PC-3 (cell line): ENCODE measurements around the gene TMEM169. TPM values are rescaled to one million over a fixed set of nuclear protein-coding genes. Genes with fewer than 3 reads are reported as not detected.

Source experiments
- ATAC-seq: fragments of 200-7000 bp; cut with Tn5 transposase; 2 replicates; pipeline ENCODE4 v1.9.1; 2020; ENCODE audit warnings: mild to moderate bottlenecking, moderate library complexity
- BruUV-seq: library from RNA; stranded (reverse); fragments of 400-500 nt; replicated peaks from 2 replicates; lab custom pipeline; 2021; lab: Mats Ljungman, UMichigan
- CTCF ChIA-PET: fragments of 300-600 bp; sonication (Branson Sonifier 250); formaldehyde crosslinking; loops from one replicate; lab custom pipeline; 2022; ENCODE audit warnings: antibody characterized with exemption; lab: Charles Lee
- POLR2A ChIA-PET: fragments of 300-600 bp; sonication (Branson Sonifier 250); formaldehyde crosslinking; loops from one replicate; lab custom pipeline; 2022; ENCODE audit warnings: antibody characterized with exemption; ENCODE audit not compliant: unreplicated experiment; lab: Charles Lee
- DNase-seq: peaks from one replicate; pipeline ENCODE4 v3.0.0-alpha.2; 2015
- H2AFZ ChIP-seq: fragments of 300-600 bp; sonication (generic); 2 replicates; pipeline ENCODE4 v1.6.0; 2016; ENCODE audit warnings: antibody characterized with exemption, low read length
- H3F3A ChIP-seq: fragments of 300-600 bp; sonication (generic); one replicate; pipeline ENCODE4 v1.6.0; 2017; ENCODE audit warnings: antibody characterized with exemption, low read length, control low read depth, mild to moderate bottlenecking; ENCODE audit not compliant: unreplicated experiment
- H3K27ac ChIP-seq: fragments of 300-600 bp; sonication (generic); 2 replicates; pipeline ENCODE4 v1.5.1; 2016; ENCODE audit warnings: mild to moderate bottlenecking, low read length
- H3K27me3 ChIP-seq: fragments of 300-600 bp; sonication (generic); 2 replicates; pipeline ENCODE4 v1.6.1; 2016; ENCODE audit warnings: low read length, mixed read lengths
- H3K36me3 ChIP-seq: fragments of 300-600 bp; sonication (generic); 2 replicates; pipeline ENCODE4 v1.6.1; 2016; ENCODE audit warnings: low read depth, mixed run types, low read length, mixed read lengths
- H3K4me1 ChIP-seq: fragments of 300-600 bp; sonication (generic); 2 replicates; pipeline ENCODE4 v1.5.1; 2016; ENCODE audit warnings: low read length; ENCODE audit not compliant: insufficient read depth
- H3K4me2 ChIP-seq: fragments of 300-600 bp; sonication (generic); 2 replicates; pipeline ENCODE4 v1.6.0; 2016; ENCODE audit warnings: low read length
- H3K4me3 ChIP-seq: fragments of 300-600 bp; sonication (generic); 2 replicates; pipeline ENCODE4 v1.5.1; 2016; ENCODE audit warnings: mild to moderate bottlenecking, low read length, mixed read lengths
- H3K79me2 ChIP-seq: fragments of 300-600 bp; sonication (generic); 2 replicates; pipeline ENCODE4 v1.6.1; 2017; ENCODE audit warnings: low read length, mixed read lengths
- H3K9ac ChIP-seq: fragments of 300-600 bp; sonication (generic); 2 replicates; pipeline ENCODE4 v1.6.0; 2016; ENCODE audit warnings: mild to moderate bottlenecking, low read length
- H3K9me2 ChIP-seq: fragments of 300-600 bp; sonication (generic); replicated peaks from 2 replicates; pipeline ENCODE4 v1.6.1; 2016; ENCODE audit warnings: mixed run types, low read length, mixed read lengths
- H3K9me3 ChIP-seq: fragments of 300-600 bp; sonication (generic); 2 replicates; pipeline ENCODE4 v1.6.1; 2016; ENCODE audit warnings: low read length, mixed read lengths
- H4K20me1 ChIP-seq: fragments of 300-600 bp; sonication (generic); 2 replicates; pipeline ENCODE4 v1.6.1; 2016; ENCODE audit warnings: low read length, mixed read lengths
- EZH2 ChIP-seq: fragments of 300-600 bp; sonication (generic); IDR thresholded peaks from one replicate; pipeline ENCODE4 v1.6.1; 2017; ENCODE audit warnings: antibody characterized with exemption, mild to moderate bottlenecking, low read length; ENCODE audit not compliant: unreplicated experiment
- EZH2phosphoT487 ChIP-seq: fragments of 300-600 bp; sonication (generic); IDR thresholded peaks from 2 replicates; pipeline ENCODE4 v1.6.1; 2018; ENCODE audit warnings: mild to moderate bottlenecking, antibody characterized with exemption, low read length, borderline replicate concordance
- intact Hi-C: fragments of 100-400 bp; cut with micrococcal nuclease; formaldehyde crosslinking; loops from 2 replicates; pipeline ENCODE4 v1.9.0; 2023
- total RNA-seq: library from RNA; depleted of rRNA; stranded (reverse); fragments of >200 nt; gene quantifications from 2 replicates; pipeline ENCODE4 v1.2.3, GENCODE V29; 2014
- TF ChIP-seq, protein P1 (sequence below): fragments of 300-600 bp; sonication (generic); conservative IDR thresholded peaks from 2 replicates; pipeline ENCODE4 v1.5.1; 2017; ENCODE audit warnings: antibody characterized with exemption, low read depth, mild to moderate bottlenecking, low read length

TMEM169 gene
- total RNA-seq, 1 experiment from 2014 or later, result not detected

DNA sequence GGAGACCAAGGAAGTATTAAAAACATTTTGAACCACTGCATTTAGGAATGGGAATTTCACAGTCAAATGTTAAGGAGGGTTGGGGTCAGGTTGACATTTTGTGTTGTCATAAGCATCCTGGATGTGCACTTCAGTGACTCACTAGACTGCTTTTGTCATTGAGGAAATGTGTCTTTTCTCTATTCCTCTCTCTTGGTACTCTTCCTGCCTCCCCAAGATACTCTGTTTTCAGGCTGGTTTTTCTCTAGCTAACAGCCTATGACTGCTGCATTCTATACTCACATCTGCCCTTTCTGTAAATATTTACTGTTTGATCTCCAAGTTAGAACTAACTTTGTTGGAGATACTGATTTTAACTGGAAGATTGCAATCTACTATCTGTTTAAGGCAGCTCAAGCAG lies 50.9 kb downstream of the TMEM169 start:
- ChIA-PET CTCF (no interaction called here), POLR2A (no interaction called here)
- Histone ChIP-seq H3K4me1 (no peaks in the 10 kb centered on the region), H3K9me3 (no peaks in the 10 kb centered on the region), H3K27ac (no peak overlapping the region), H3K36me3 (peaks cover 86% of the 10 kb centered on the region), H3K9me2 (no peaks in the 10 kb centered on the region), H3K27me3 (no peaks in the 10 kb centered on the region), H3K9ac (no peak overlapping the region), H2AFZ (no peak overlapping the region), H3K79me2 (peaks cover 21% of the 10 kb centered on the region; the same call in 1 of the 2 replicates), H3K4me2 (no peak overlapping the region), H3F3A (no peaks in the 10 kb centered on the region), H3K4me3 (no peak overlapping the region), H4K20me1 (0 out of 2 replicates have a peak, but pooled peaks cover 2% of the 10 kb centered on the region)
- TF ChIP-seq EZH2 (no peak), EZH2phosphoT487 (no peak)
- TF ChIP-seq, protein P1, sequence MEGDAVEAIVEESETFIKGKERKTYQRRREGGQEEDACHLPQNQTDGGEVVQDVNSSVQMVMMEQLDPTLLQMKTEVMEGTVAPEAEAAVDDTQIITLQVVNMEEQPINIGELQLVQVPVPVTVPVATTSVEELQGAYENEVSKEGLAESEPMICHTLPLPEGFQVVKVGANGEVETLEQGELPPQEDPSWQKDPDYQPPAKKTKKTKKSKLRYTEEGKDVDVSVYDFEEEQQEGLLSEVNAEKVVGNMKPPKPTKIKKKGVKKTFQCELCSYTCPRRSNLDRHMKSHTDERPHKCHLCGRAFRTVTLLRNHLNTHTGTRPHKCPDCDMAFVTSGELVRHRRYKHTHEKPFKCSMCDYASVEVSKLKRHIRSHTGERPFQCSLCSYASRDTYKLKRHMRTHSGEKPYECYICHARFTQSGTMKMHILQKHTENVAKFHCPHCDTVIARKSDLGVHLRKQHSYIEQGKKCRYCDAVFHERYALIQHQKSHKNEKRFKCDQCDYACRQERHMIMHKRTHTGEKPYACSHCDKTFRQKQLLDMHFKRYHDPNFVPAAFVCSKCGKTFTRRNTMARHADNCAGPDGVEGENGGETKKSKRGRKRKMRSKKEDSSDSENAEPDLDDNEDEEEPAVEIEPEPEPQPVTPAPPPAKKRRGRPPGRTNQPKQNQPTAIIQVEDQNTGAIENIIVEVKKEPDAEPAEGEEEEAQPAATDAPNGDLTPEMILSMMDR, result no peak
- ATAC-seq (no peak), DNase-seq (no peak)
- BruUV-seq, result no TSS peak
- intact Hi-C loops, result no loop called here

DNA sequence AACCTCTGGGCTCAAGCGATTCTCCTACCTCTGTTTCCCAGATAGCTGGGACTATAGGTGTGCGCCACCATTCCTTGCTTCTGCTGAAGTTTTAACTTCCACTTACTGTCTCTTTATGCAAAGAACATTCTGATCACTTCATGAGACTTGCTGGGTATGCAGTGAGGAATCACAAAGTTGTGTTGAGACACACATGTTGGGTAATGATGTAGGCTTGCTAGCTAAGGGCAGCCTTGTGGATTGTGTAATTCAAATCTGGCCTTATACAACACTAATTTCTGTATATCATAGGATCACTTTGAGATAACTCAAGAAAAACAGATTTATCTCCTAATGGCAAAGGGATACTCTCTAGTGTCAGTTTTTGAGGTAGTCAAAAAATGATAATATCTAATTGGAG lies 51.7 kb downstream of the TMEM169 start:
- no peak overlapping the region for H2AFZ ChIP-seq
- peaks cover 86% of the 10 kb centered on the region for H3K36me3 ChIP-seq
- H3K27me3 ChIP-seq, result no peaks in the 10 kb centered on the region
- H3K27ac ChIP-seq, result no peak overlapping the region
- CTCF ChIA-PET, result no interaction called here
- intact Hi-C loops, result no loop called here
- no peaks in the 10 kb centered on the region for H3F3A ChIP-seq
- no peaks in the 10 kb centered on the region for H3K4me1 ChIP-seq
- TF ChIP-seq EZH2 (no peak), EZH2phosphoT487 (no peak)
- TF ChIP-seq, protein P1, result no peak
- 0 out of 2 replicates have a peak, but pooled peaks cover 4% of the 10 kb centered on the region for H4K20me1 ChIP-seq
- DNase-seq, result no peak
- no peak overlapping the region for H3K4me2 ChIP-seq
- no peaks in the 10 kb centered on the region for H3K9me2 ChIP-seq
- BruUV-seq, result no TSS peak
- POLR2A ChIA-PET, result no interaction called here
- no peaks in the 10 kb centered on the region for H3K9me3 ChIP-seq
- H3K4me3 ChIP-seq, result no peak overlapping the region
- no peak for ATAC-seq
- peaks cover 19% of the 10 kb centered on the region; the same call in 1 of the 2 replicates for H3K79me2 ChIP-seq
- no peak overlapping the region for H3K9ac ChIP-seq

DNA sequence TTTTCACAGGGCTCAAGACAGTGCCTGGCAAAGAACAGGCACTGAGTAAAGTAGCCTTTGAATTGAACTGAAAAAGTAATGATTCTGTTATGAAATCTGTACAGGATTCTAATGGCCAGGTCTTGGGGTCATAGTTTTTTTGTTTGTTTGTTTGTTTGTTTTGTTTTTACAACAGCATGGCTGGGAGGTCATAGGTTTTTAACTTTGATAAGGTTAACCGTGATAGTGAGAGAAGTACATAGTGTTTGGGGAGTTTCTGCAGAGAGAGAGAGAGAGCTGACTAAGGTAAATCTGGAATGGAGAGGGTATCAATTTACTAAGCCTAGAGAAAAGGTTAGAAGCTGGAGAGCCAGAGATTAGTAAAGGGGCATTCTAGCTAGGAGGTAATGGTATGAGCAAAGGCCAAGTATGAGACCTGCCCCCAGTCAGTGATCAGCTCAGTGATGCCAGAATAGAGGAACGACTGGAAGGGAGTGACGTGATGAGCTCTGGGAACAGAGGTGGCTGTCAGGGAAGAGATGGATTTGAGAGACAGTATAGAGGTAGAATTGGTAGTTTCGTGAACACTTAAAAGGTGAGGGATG lies 53.3 kb downstream of the TMEM169 start:
- Histone ChIP-seq H3K4me1 (no peaks in the 10 kb centered on the region), H3K4me3 (no peak overlapping the region), H3K27me3 (no peaks in the 10 kb centered on the region), H3K27ac (no peak overlapping the region), H3K4me2 (no peak overlapping the region), H3K9me3 (no peaks in the 10 kb centered on the region), H3K36me3 (peaks cover 91% of the 10 kb centered on the region), H3F3A (no peaks in the 10 kb centered on the region), H3K9ac (no peak overlapping the region), H3K79me2 (peaks cover 18% of the 10 kb centered on the region; the same call in 1 of the 2 replicates), H2AFZ (no peak overlapping the region), H3K9me2 (no peaks in the 10 kb centered on the region), H4K20me1 (0 out of 2 replicates have a peak, but pooled peaks cover 11% of the 10 kb centered on the region)
- BruUV-seq, result no TSS peak
- no peak for TF ChIP-seq EZH2
- POLR2A ChIA-PET, result no interaction called here
- intact Hi-C loops, result no loop called here
- DNase-seq, result no peak
- no peak for ATAC-seq
- CTCF ChIA-PET, result no interaction called here
